Prostate gland (tissue), 2 donors: ENCODE measurements around the gene FARS2. TPM values are rescaled to one million over a fixed set of nuclear protein-coding genes. Genes with fewer than 3 reads are reported as not detected.

Source experiments
- DNase-seq: peaks from one replicate; pipeline ENCODE4 v3.0.0-alpha.2; 2019; ENCODE audit warnings: low spot score
- H3K27ac ChIP-seq, 2 donors: fragments of 200-600 bp; sonication (generic); 2 replicates each; pipeline ENCODE4 v1.5.1; 2017 to 2019
- H3K27me3 ChIP-seq: fragments of 200-600 bp; sonication (generic); replicated peaks from 2 replicates; pipeline ENCODE4 v1.5.1; 2019; ENCODE audit not compliant: insufficient read depth
- H3K36me3 ChIP-seq, 2 donors: fragments of 200-600 bp; sonication (generic); 1 replicate in 1 of 2; 2 replicates in 1 of 2; pipeline versions ENCODE4 v1.5.1 to v1.8.1; 2017 to 2019
- H3K4me1 ChIP-seq: fragments of 200-600 bp; sonication (generic); replicated peaks from 2 replicates; pipeline ENCODE4 v1.5.1; 2019
- H3K4me3 ChIP-seq, 2 donors: fragments of 200-600 bp; sonication (generic); 2 replicates each; pipeline ENCODE4 v1.5.1; 2017 to 2019
- H3K9me3 ChIP-seq: fragments of 200-600 bp; sonication (generic); 2 replicates; pipeline ENCODE4 v1.5.1; 2017
- CTCF ChIP-seq, 4 experiments: fragments of 200-600 bp in 2 of 4; fragments of 450-650 bp in 2 of 4; sonication (generic) in 2 of 4; IDR thresholded peaks; 1 replicate in 3 of 4; 2 replicates in 1 of 4; pipeline ENCODE4 v1.5.1; 2016 to 2019; ENCODE audit warnings: antibody characterized with exemption in 4 of 4, mild to moderate bottlenecking in 2 of 4, moderate library complexity in 2 of 4
- POLR2A ChIP-seq: fragments of 450-650 bp; IDR thresholded peaks from one replicate; pipeline ENCODE4 v1.6.1; 2016; ENCODE audit warnings: antibody characterized with exemption, mild to moderate bottlenecking
- POLR2AphosphoS5 ChIP-seq: sonication (generic); formaldehyde crosslinking; IDR thresholded peaks from one replicate; pipeline ENCODE4 v1.6.1; 2017; ENCODE audit warnings: antibody characterized with exemption
- WGBS: methylation state at CpG from one replicate; pipeline ENCODE4 v1.1.5; 2018; 5-methylcytosine and 5-hydroxymethylcytosine counted together
- intact Hi-C: fragments of 100-400 bp; cut with DNase I; formaldehyde crosslinking; loops from one replicate; pipeline ENCODE4 v1.14.2; 2022
- total RNA-seq, 2 donors: library from RNA; depleted of rRNA; stranded (reverse); fragments of >200 nt; gene quantifications; one replicate each; pipeline ENCODE4 v1.1.0, GENCODE V29; 2016

Gene FARS2
- total RNA-seq, 2 donors from 2014 or later = 11.6 to 19.5 TPM

- TF ChIP-seq CTCF (IDR thresholded peaks at IDR 0.05) (no peak), POLR2A (no peak)
- intact Hi-C loops = no loop called here
- 97% methylated on average over 1 of the region's 1 CpG for WGBS
- H3K4me3 ChIP-seq = no peak overlapping the region
- no peaks in the 10 kb centered on the region for H3K36me3 ChIP-seq
- H3K27me3 ChIP-seq = no peaks in the 10 kb centered on the region
- no peaks in the 10 kb centered on the region for H3K9me3 ChIP-seq
- DNase-seq = no peak
- no peaks in the 10 kb centered on the region for H3K4me1 ChIP-seq
- no peak overlapping the region for H3K27ac ChIP-seq
These were observed 275.3 kb downstream of the FARS2 start for GRCh38 chr6:5536644-5537043.

GRCh38 chr6:5537132-5537531, 275.8 kb downstream of the FARS2 start:
- no peak overlapping the region for H3K27ac ChIP-seq
- H3K27me3 ChIP-seq = no peaks in the 10 kb centered on the region
- no peaks in the 10 kb centered on the region for H3K36me3 ChIP-seq
- no peak for TF ChIP-seq CTCF (IDR thresholded peaks at IDR 0.05)
- H3K4me1 ChIP-seq = no peaks in the 10 kb centered on the region
- H3K4me3 ChIP-seq = no peak overlapping the region
- no peak for DNase-seq
- WGBS = 92% methylated on average over 8 of the region's 8 CpGs
- H3K9me3 ChIP-seq = no peaks in the 10 kb centered on the region
- intact Hi-C loops = no loop called here

- intact Hi-C loops = no loop called here
- no peak for TF ChIP-seq POLR2A
- no peak for TF ChIP-seq POLR2AphosphoS5
- no peak for TF ChIP-seq CTCF (IDR thresholded peaks at IDR 0.05)
- Histone ChIP-seq H3K4me3 (no peak overlapping the region), H3K27me3 (no peaks in the 10 kb centered on the region), H3K36me3 (no peaks in the 10 kb centered on the region), H3K9me3 (no peaks in the 10 kb centered on the region), H3K27ac (no peak overlapping the region), H3K4me1 (no peaks in the 10 kb centered on the region)
- no peak for DNase-seq
- WGBS = 5% methylated on average over 1 of the region's 1 CpG
These were observed 276.7 kb downstream of the FARS2 start for GRCh38 chr6:5537967-5538366.

GRCh38 chr6:5540370-5540769, 279.1 kb downstream of the FARS2 start:
- no peaks in the 10 kb centered on the region for H3K36me3 ChIP-seq
- no peak overlapping the region for H3K27ac ChIP-seq
- no peak for TF ChIP-seq CTCF (IDR thresholded peaks at IDR 0.05)
- no peak for TF ChIP-seq POLR2A
- TF ChIP-seq POLR2AphosphoS5 = no peak
- H3K9me3 ChIP-seq = no peaks in the 10 kb centered on the region
- intact Hi-C loops = no loop called here
- DNase-seq = no peak
- 89% methylated on average over 8 of the region's 8 CpGs for WGBS
- H3K4me1 ChIP-seq = no peaks in the 10 kb centered on the region
- no peaks in the 10 kb centered on the region for H3K27me3 ChIP-seq
- H3K4me3 ChIP-seq = no peak overlapping the region

GRCh38 chr6:5541025-5541424, 279.7 kb downstream of the FARS2 start:
- no peak for DNase-seq

More at GRCh38 chr6:5541025-5541424, 279.7 kb downstream of the FARS2 start:
- no peak overlapping the region for H3K4me3 ChIP-seq
- no peaks in the 10 kb centered on the region for H3K4me1 ChIP-seq
- H3K9me3 ChIP-seq = no peaks in the 10 kb centered on the region
- TF ChIP-seq POLR2AphosphoS5 (no peak), CTCF (IDR thresholded peaks at IDR 0.05) (no peak), POLR2A (no peak)
- H3K27me3 ChIP-seq = no peaks in the 10 kb centered on the region
- H3K36me3 ChIP-seq = no peaks in the 10 kb centered on the region
- no peak overlapping the region for H3K27ac ChIP-seq
- 95% methylated on average over 3 of the region's 3 CpGs for WGBS
- intact Hi-C loops = no loop called here
